Hematopoietic multipotent progenitor cell treated with erythropoietin and hydrocortisone succinate and interleukin-3 and kit ligand, for 17 days (in vitro differentiated cells): ENCODE measurements around the gene SLFN11.
A peak's percentile ranks its signal among the peaks of the same experiment; 100 is the strongest.
"Not testable (repeated sequence)": the region's sequence is repeated elsewhere in the genome, so short reads cannot be mapped to it uniquely, and the experiment has no call there.

Source experiments
- DNase-seq: peaks from one replicate; pipeline ENCODE4 v3.0.0-alpha.2; 2015; ENCODE audit warnings: low spot score

Gene SLFN11

GRCh38 chr17:35359398-35359797, 14.0 kb downstream of the SLFN11 start:
- DNase-seq, result no peak

GRCh38 chr17:35352284-35352683, 21.1 kb downstream of the SLFN11 start:
- DNase-seq, result no peak

GRCh38 chr17:35350493-35350892, 22.9 kb downstream of the SLFN11 start:
- no peak for DNase-seq

GRCh38 chr17:35345926-35346771, 27.3 kb downstream of the SLFN11 start:
- no peak for DNase-seq

- DNase-seq, result no peak
Measured at GRCh38 chr17:35345445-35345925, 27.9 kb downstream of the SLFN11 start.

GRCh38 chr17:35344262-35344661, 29.2 kb downstream of the SLFN11 start:
- DNase-seq, result no peak

GRCh38 chr17:35342276-35342675, 31.1 kb downstream of the SLFN11 start:
- DNase-seq, result no peak

- DNase-seq, result no peak
Measured at GRCh38 chr17:35341411-35341992, 31.9 kb downstream of the SLFN11 start.

- DNase-seq, result no peak
Measured at GRCh38 chr17:35338230-35338629, 35.2 kb downstream of the SLFN11 start.

- DNase-seq, result no peak
Measured at GRCh38 chr17:35337364-35337763, 36.1 kb downstream of the SLFN11 start.

- DNase-seq, result not testable (repeated sequence)
Measured at GRCh38 chr17:35333578-35333977, 39.8 kb downstream of the SLFN11 start.

- DNase-seq, result no peak
Measured at GRCh38 chr17:35322749-35323148, 50.7 kb downstream of the SLFN11 start.

GRCh38 chr17:35315971-35316370, 57.5 kb downstream of the SLFN11 start:
- DNase-seq, result no peak

GRCh38 chr17:35315283-35315682, 58.1 kb downstream of the SLFN11 start:
- DNase-seq, result peak; percentile 8

- no peak for DNase-seq
Measured at GRCh38 chr17:35314415-35315216, 58.8 kb downstream of the SLFN11 start.

- no peak for DNase-seq
Measured at GRCh38 chr17:35313875-35314409, 59.5 kb downstream of the SLFN11 start.

GRCh38 chr17:35312790-35313711, 60.4 kb downstream of the SLFN11 start:
- peak; percentile 64 for DNase-seq

GRCh38 chr17:35312346-35312745, 61.1 kb downstream of the SLFN11 start:
- no peak for DNase-seq

- DNase-seq, result not testable (repeated sequence)
Measured at GRCh38 chr17:35309345-35309744, 64.1 kb downstream of the SLFN11 start.
